ENCODE measurements around the gene L3MBTL4. TPM values are rescaled to one million over a fixed set of nuclear protein-coding genes. Genes with fewer than 3 reads are reported as not detected.

Gene L3MBTL4
- total and polyA plus RNA-seq, 7 experiments from 2014 or later = 0.05 to 7.6 (median 0.49) TPM

- CTCF ChIA-PET = no interaction called here
- H3K9me3 Mint-ChIP-seq = peaks cover 0 to 3% (median 0%) of the 10 kb centered on the region in 11 donors
- intact Hi-C loops (cut with micrococcal nuclease) = no loop called here
- ATAC-seq = no peak
- H3K27me3 Mint-ChIP-seq = peaks cover 0 to 6% (median 0%) of the 10 kb centered on the region in 5 donors
- Histone ChIP-seq H3K9me3 (ENCODE audit: control insufficient read depth in 2 of 3, low read length in 3 of 3) (no peaks in the 10 kb centered on the region), H3K4me1 (ENCODE audit: control insufficient read depth in 2 of 2, insufficient read depth in 2 of 2, low read length in 2 of 2) (peaks cover 0 to 17% of the 10 kb centered on the region in 2 donors), H3K27me3 (ENCODE audit: control insufficient read depth in 2 of 2, insufficient read depth in 2 of 2, low read length in 2 of 2) (no peaks in the 10 kb centered on the region), H3K4me3 (ENCODE audit: low read length) (no peak overlapping the region), H3K27ac (ENCODE audit: low read depth, low read length) (no peak overlapping the region), H3K36me3 (ENCODE audit: control insufficient read depth in 2 of 3, insufficient read depth in 3 of 3, low read length in 3 of 3) (no peaks in the 10 kb centered on the region)
- H3K4me1 Mint-ChIP-seq = peaks cover 2 to 39% (median 34%) of the 10 kb centered on the region in 7 donors
- peak overlapping the region in 4 of 10 donors; percentile 7 to 55 (median 32) for H3K4me3 Mint-ChIP-seq
- POLR2A ChIA-PET = no interaction called here
- peak overlapping the region in 3 of 9 donors; percentile 33 to 75 (median 44) for H3K27ac Mint-ChIP-seq
- no peaks in the 10 kb centered on the region for H3K36me3 Mint-ChIP-seq
- no peak for DNase-seq
These were observed 450.1 kb downstream of the L3MBTL4 start for GRCh38 chr18:5964596-5964995.

GRCh38 chr18:5964108-5964507, 450.6 kb downstream of the L3MBTL4 start:
- H3K4me1 Mint-ChIP-seq = peaks cover 2 to 39% (median 32%) of the 10 kb centered on the region in 7 donors
- intact Hi-C loops (cut with micrococcal nuclease) = no loop called here
- Histone ChIP-seq H3K4me1 (ENCODE audit: control insufficient read depth in 2 of 2, insufficient read depth in 2 of 2, low read length in 2 of 2) (peaks cover 0 to 17% of the 10 kb centered on the region in 2 donors), H3K9me3 (ENCODE audit: control insufficient read depth in 2 of 3, low read length in 3 of 3) (no peaks in the 10 kb centered on the region), H3K27me3 (ENCODE audit: control insufficient read depth in 2 of 2, insufficient read depth in 2 of 2, low read length in 2 of 2) (no peaks in the 10 kb centered on the region), H3K27ac (ENCODE audit: low read depth, low read length) (no peak overlapping the region), H3K36me3 (ENCODE audit: control insufficient read depth in 2 of 3, insufficient read depth in 3 of 3, low read length in 3 of 3) (no peaks in the 10 kb centered on the region), H3K4me3 (ENCODE audit: low read length) (no peak overlapping the region)
- ChIA-PET CTCF (no interaction called here), POLR2A (no interaction called here)
- peaks cover 0 to 6% (median 0%) of the 10 kb centered on the region in 5 donors for H3K27me3 Mint-ChIP-seq
- H3K36me3 Mint-ChIP-seq = no peaks in the 10 kb centered on the region
- H3K9me3 Mint-ChIP-seq = peaks cover 0 to 3% (median 0%) of the 10 kb centered on the region in 11 donors
- DNase-seq (no peak), ATAC-seq (no peak)
- H3K27ac Mint-ChIP-seq = peak overlapping the region in 1 of 9 donors; percentile 33
- no peak overlapping the region for H3K4me3 Mint-ChIP-seq

GRCh38 chr18:5963267-5963666, 451.4 kb downstream of the L3MBTL4 start:
- Histone ChIP-seq H3K9me3 (ENCODE audit: control insufficient read depth in 2 of 3, low read length in 3 of 3) (no peaks in the 10 kb centered on the region), H3K4me1 (ENCODE audit: control insufficient read depth in 2 of 2, insufficient read depth in 2 of 2, low read length in 2 of 2) (peaks cover 0 to 17% of the 10 kb centered on the region in 2 donors), H3K27ac (ENCODE audit: low read depth, low read length) (no peak overlapping the region), H3K4me3 (ENCODE audit: low read length) (no peak overlapping the region), H3K36me3 (ENCODE audit: control insufficient read depth in 2 of 3, insufficient read depth in 3 of 3, low read length in 3 of 3) (no peaks in the 10 kb centered on the region), H3K27me3 (ENCODE audit: control insufficient read depth in 2 of 2, insufficient read depth in 2 of 2, low read length in 2 of 2) (no peaks in the 10 kb centered on the region)
- ChIA-PET POLR2A (no interaction called here), CTCF (no interaction called here)
- no peak for DNase-seq
- H3K9me3 Mint-ChIP-seq = peaks cover 0 to 3% (median 0%) of the 10 kb centered on the region in 11 donors
- peaks cover 0 to 6% (median 0%) of the 10 kb centered on the region in 5 donors for H3K27me3 Mint-ChIP-seq
- H3K4me3 Mint-ChIP-seq = no peak overlapping the region
- intact Hi-C loops (cut with micrococcal nuclease) = no loop called here
- no peak overlapping the region for H3K27ac Mint-ChIP-seq
- no peak for ATAC-seq
- H3K36me3 Mint-ChIP-seq = no peaks in the 10 kb centered on the region
- H3K4me1 Mint-ChIP-seq = peaks cover 2 to 39% (median 32%) of the 10 kb centered on the region in 7 donors

DNA sequence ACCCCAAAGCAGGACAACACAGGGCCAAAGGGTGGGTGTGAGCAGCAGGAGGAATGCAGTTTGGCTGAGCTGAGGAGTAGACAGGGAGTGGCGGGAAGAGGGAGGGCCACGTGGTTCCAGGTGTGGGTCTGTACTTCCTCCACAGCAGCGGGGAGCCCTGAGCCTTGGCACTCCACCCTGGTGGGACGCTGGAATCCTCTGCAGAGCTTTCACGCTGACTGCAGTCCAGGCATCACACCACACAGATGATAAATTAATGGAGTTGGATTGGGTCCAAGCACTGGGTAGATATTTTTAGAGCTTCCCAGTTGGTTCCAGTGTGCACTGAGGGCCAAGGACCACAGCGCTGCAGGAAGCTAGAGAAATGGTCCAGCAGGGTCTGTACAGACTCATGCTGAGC, 452.3 kb downstream of the L3MBTL4 start:
- H3K27ac Mint-ChIP-seq = no peak overlapping the region
- no peak for DNase-seq

GRCh38 chr18:5961828-5962150, 452.9 kb downstream of the L3MBTL4 start:
- no peak overlapping the region for H3K4me3 ChIP-seq (ENCODE audit: low read length)
- H3K36me3 ChIP-seq (ENCODE audit: control insufficient read depth in 2 of 3, insufficient read depth in 3 of 3, low read length in 3 of 3) = no peaks in the 10 kb centered on the region
- H3K9me3 Mint-ChIP-seq = peaks cover 0 to 2% (median 0%) of the 10 kb centered on the region in 11 donors
- H3K9me3 ChIP-seq (ENCODE audit: control insufficient read depth in 2 of 3, low read length in 3 of 3) = no peaks in the 10 kb centered on the region
- H3K4me1 ChIP-seq (ENCODE audit: control insufficient read depth in 2 of 2, insufficient read depth in 2 of 2, low read length in 2 of 2) = peaks cover 0 to 17% of the 10 kb centered on the region in 2 donors
- ATAC-seq = no peak
- ChIA-PET POLR2A (no interaction called here), CTCF (no interaction called here)
- H3K4me1 Mint-ChIP-seq = peaks cover 2 to 34% (median 28%) of the 10 kb centered on the region in 7 donors
- intact Hi-C loops (cut with micrococcal nuclease) = no loop called here
- peaks cover 0 to 6% (median 0%) of the 10 kb centered on the region in 5 donors for H3K27me3 Mint-ChIP-seq
- no peaks in the 10 kb centered on the region for H3K27me3 ChIP-seq (ENCODE audit: control insufficient read depth in 2 of 2, insufficient read depth in 2 of 2, low read length in 2 of 2)
- no peaks in the 10 kb centered on the region for H3K36me3 Mint-ChIP-seq
- H3K27ac Mint-ChIP-seq = no peak overlapping the region
- no peak overlapping the region for H3K4me3 Mint-ChIP-seq
- no peak overlapping the region for H3K27ac ChIP-seq (ENCODE audit: low read depth, low read length)
- DNase-seq = no peak

More for the DNA sequence above, 452.3 kb downstream of the L3MBTL4 start:
- Mint-ChIP-seq H3K4me1 (peaks cover 2 to 38% (median 32%) of the 10 kb centered on the region in 7 donors), H3K4me3 (no peak overlapping the region), H3K27me3 (peaks cover 0 to 6% (median 0%) of the 10 kb centered on the region in 5 donors), H3K9me3 (peaks cover 0 to 2% (median 0%) of the 10 kb centered on the region in 11 donors), H3K36me3 (no peaks in the 10 kb centered on the region)
- intact Hi-C loops (cut with micrococcal nuclease) = no loop called here
- H3K27ac ChIP-seq (ENCODE audit: low read depth, low read length) = no peak overlapping the region
- ATAC-seq = no peak
- ChIA-PET CTCF (no interaction called here), POLR2A (no interaction called here)
- peaks cover 0 to 17% of the 10 kb centered on the region in 2 donors for H3K4me1 ChIP-seq (ENCODE audit: control insufficient read depth in 2 of 2, insufficient read depth in 2 of 2, low read length in 2 of 2)
- H3K27me3 ChIP-seq (ENCODE audit: control insufficient read depth in 2 of 2, insufficient read depth in 2 of 2, low read length in 2 of 2) = no peaks in the 10 kb centered on the region
- no peak overlapping the region for H3K4me3 ChIP-seq (ENCODE audit: low read length)
- no peaks in the 10 kb centered on the region for H3K36me3 ChIP-seq (ENCODE audit: control insufficient read depth in 2 of 3, insufficient read depth in 3 of 3, low read length in 3 of 3)
- H3K9me3 ChIP-seq (ENCODE audit: control insufficient read depth in 2 of 3, low read length in 3 of 3) = no peaks in the 10 kb centered on the region

GRCh38 chr18:5961097-5961827, 453.4 kb downstream of the L3MBTL4 start:
- Histone ChIP-seq H3K4me3 (ENCODE audit: low read length) (no peak overlapping the region), H3K27me3 (ENCODE audit: control insufficient read depth in 2 of 2, insufficient read depth in 2 of 2, low read length in 2 of 2) (no peaks in the 10 kb centered on the region), H3K27ac (ENCODE audit: low read depth, low read length) (no peak overlapping the region), H3K4me1 (ENCODE audit: control insufficient read depth in 2 of 2, insufficient read depth in 2 of 2, low read length in 2 of 2) (peaks cover 0 to 17% of the 10 kb centered on the region in 2 donors), H3K9me3 (ENCODE audit: control insufficient read depth in 2 of 3, low read length in 3 of 3) (no peaks in the 10 kb centered on the region), H3K36me3 (ENCODE audit: control insufficient read depth in 2 of 3, insufficient read depth in 3 of 3, low read length in 3 of 3) (no peaks in the 10 kb centered on the region)
- DNase-seq = no peak
- Mint-ChIP-seq H3K27ac (no peak overlapping the region), H3K4me1 (peaks cover 2 to 29% (median 23%) of the 10 kb centered on the region in 7 donors), H3K4me3 (no peak overlapping the region), H3K36me3 (no peaks in the 10 kb centered on the region), H3K9me3 (peaks cover 0 to 2% (median 0%) of the 10 kb centered on the region in 11 donors), H3K27me3 (peaks cover 0 to 6% (median 0%) of the 10 kb centered on the region in 5 donors)
- ChIA-PET POLR2A (no interaction called here), CTCF (no interaction called here)
- no peak for ATAC-seq
- intact Hi-C loops (cut with micrococcal nuclease) = no loop called here

- DNase-seq (no peak), ATAC-seq (no peak)
- Mint-ChIP-seq H3K4me3 (no peak overlapping the region), H3K4me1 (peaks cover 0 to 6% (median 0%) of the 10 kb centered on the region in 7 donors), H3K36me3 (no peaks in the 10 kb centered on the region), H3K9me3 (peaks cover 0 to 2% (median 0%) of the 10 kb centered on the region in 11 donors), H3K27me3 (peaks cover 0 to 6% (median 0%) of the 10 kb centered on the region in 5 donors), H3K27ac (no peak overlapping the region)
- CTCF ChIA-PET = no interaction called here
- POLR2A ChIA-PET = no interaction called here
- Histone ChIP-seq H3K4me3 (ENCODE audit: low read length) (no peak overlapping the region), H3K9me3 (ENCODE audit: control insufficient read depth in 2 of 3, low read length in 3 of 3) (no peaks in the 10 kb centered on the region), H3K36me3 (ENCODE audit: control insufficient read depth in 2 of 3, insufficient read depth in 3 of 3, low read length in 3 of 3) (no peaks in the 10 kb centered on the region), H3K4me1 (ENCODE audit: control insufficient read depth in 2 of 2, insufficient read depth in 2 of 2, low read length in 2 of 2) (no peaks in the 10 kb centered on the region), H3K27ac (ENCODE audit: low read depth, low read length) (no peak overlapping the region), H3K27me3 (ENCODE audit: control insufficient read depth in 2 of 2, insufficient read depth in 2 of 2, low read length in 2 of 2) (no peaks in the 10 kb centered on the region)
- intact Hi-C loops (cut with micrococcal nuclease) = no loop called here
These were observed 455.9 kb downstream of the L3MBTL4 start for GRCh38 chr18:5958822-5959221.

Measured in naive thymus-derived CD4-positive, alpha-beta T cell (primary cell).